GM18951 (cell line): ENCODE results near the gene ITGA11.
"Not testable (repeated sequence)": the region's sequence is repeated elsewhere in the genome, so short reads cannot be mapped to it uniquely, and the experiment has no call there.

Experiments used
- POLR2A ChIP-seq: IDR thresholded peaks from 4 replicates; pipeline ENCODE4 v1.6.1; 2011; ENCODE audit warnings: mild to moderate bottlenecking; ENCODE audit not compliant: insufficient read length, insufficient read depth; ENCODE audit errors: extremely low read depth
- in situ Hi-C: fragments of 300-500 bp; cut with MboI; formaldehyde crosslinking; loops from one replicate; pipeline ENCODE4 v1.12.0; 2022; ENCODE audit warnings: low sequenced_read_pairs, mixed read lengths, inconsistent platforms; ENCODE audit not compliant: unreplicated experiment

The ITGA11 gene

DNA sequence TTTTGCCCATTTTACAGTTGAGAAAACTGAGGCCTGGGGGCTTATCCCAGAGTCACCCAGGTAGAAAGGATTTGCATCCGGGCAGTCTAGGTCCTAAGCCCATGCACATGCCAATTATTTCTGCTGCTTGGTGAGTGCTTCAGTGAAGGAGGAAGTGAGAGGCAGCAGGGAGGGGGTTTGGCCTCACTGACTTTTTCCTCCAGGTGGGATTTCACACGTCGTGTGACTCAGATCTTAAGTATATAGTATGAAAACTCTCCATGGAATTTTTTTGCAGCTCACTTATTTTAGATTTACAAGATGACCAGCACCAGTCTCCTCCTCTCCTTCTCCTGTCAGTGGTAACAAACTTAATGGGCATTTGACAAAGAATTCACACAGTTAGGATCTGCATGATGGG lies 4.6 kb downstream of the ITGA11 start:
- in situ Hi-C loops, result no loop called here

DNA sequence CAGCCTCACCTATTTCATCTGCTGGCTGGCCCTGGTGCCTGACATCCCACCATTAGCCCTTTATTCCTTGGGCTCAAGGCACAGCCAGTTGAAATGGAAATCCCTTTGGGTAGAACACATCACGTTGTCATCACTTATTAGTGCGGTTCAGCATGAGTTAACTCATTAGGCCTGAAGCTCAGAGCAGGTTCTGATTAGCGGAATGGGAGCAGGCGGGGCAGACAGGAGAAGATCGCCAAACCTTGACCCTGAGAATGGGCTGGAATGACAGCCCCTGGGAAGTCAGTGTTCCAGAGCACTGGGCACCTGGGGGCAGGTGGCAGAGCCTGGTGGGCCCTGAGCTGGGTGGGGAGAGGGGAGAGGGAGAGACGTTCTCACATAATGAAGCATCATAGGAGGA lies 5.8 kb downstream of the ITGA11 start:
- TF ChIP-seq POLR2A, result no peak
- in situ Hi-C loops, result no loop called here

More for the DNA sequence above, 4.6 kb downstream of the ITGA11 start:
- TF ChIP-seq POLR2A, result no peak

DNA sequence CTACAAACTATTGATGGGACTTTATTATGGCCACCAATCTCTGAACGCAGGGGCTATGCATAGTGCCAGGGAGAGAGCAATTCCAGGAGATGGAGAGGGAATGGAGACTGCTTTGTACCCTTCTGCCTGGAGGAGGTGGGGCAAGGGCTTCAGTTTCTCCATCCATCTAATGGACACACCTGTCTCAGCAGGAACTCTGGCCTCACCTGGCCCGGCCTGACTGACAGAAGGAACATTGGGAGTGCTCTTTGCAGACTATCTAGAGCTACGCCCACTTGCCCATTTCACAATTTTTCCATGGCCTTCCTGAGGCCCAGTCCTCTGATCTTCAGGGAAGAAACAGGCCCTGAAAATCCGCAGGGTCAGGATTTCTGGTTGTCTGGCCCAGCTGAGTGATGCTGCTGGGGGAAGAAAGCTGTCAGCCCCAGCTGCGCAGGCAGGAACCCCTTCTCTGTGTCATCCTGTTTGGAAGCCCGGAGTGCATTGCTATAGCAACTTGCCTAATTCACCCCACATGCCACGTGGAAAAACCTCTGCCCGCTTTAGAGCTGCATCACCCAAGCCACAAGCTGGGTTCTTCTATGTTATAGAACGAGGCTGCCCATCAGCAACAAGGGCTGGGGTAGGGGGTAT lies 6.4 kb downstream of the ITGA11 start:
- no peak for TF ChIP-seq POLR2A
- in situ Hi-C loops, result no loop called here

DNA sequence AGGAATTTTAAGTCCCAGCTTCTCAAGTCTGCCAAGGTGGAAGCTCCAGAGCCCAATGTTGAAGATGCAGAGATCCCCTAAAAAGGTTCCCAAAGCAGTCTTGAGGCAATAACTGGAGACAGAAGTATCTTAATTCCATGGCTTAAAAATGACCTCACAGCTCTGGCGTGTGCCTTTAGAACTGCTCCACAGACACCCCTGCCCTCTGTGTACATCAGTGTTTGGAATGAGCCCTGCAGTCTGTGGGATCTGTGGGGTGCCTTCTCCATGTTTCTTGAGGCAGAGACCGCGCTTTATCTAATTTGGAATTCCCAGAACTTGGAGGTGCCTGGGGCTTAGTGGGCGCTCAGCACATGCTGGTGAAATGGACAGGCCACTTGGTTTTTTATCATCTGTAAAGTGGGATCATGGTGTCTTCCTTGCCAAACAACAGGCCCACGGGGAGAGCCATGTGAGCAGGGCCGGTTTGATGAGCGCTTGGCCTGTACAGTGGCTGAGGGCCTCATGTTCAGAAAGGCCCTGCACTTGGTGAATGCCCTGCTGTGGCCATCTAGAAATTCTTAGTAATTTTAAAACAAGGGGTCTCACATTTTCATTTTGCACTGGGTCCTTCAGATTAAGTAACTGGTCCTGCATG lies 7.1 kb downstream of the ITGA11 start:
- in situ Hi-C loops, result no loop called here
- TF ChIP-seq POLR2A, result no peak

DNA sequence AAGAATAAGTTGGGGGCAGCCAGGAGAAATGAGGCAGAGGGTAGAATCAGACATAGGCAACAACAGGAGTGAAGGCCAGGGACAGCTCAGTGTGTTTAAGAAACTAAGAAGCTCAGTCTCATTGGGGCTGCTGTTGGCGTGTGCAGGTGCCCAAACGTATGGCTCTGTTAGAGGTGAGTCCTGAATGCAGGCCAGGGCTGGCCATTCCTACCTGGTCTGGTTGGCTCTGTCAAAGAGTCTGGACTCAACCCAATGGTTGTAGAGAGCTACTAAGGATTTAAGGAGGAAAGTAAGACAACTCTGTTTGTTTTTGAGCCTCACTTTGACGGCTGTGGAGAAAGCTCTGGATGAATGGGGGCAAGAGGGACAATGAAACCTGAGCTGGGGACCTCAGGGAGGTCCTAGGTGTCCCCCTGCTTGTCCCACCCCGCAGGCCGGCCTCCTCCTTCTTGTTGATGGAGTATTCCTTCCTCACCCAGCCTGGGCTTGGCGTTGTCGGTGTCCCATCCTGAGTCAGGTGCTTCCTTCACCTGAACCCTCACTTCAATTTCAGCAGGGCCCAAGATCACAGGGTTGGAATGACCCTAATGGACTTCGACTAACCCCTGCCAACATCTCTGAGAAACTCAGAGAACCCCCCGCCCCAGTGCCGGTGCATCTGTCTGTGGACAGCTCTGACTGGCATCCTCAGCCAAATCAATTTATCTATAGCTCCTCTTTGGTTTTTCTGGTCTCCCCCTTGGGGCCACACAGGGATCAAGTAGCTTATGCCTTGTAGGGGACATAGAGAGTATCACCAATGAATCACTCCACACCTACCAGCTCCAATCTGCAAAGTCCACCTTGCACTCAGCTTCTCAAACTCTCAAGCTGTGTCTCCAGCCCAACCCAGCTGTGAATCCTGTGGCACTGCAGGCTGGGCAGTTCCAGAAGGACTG lies 8.3 kb downstream of the ITGA11 start:
- in situ Hi-C loops, result no loop called here

DNA sequence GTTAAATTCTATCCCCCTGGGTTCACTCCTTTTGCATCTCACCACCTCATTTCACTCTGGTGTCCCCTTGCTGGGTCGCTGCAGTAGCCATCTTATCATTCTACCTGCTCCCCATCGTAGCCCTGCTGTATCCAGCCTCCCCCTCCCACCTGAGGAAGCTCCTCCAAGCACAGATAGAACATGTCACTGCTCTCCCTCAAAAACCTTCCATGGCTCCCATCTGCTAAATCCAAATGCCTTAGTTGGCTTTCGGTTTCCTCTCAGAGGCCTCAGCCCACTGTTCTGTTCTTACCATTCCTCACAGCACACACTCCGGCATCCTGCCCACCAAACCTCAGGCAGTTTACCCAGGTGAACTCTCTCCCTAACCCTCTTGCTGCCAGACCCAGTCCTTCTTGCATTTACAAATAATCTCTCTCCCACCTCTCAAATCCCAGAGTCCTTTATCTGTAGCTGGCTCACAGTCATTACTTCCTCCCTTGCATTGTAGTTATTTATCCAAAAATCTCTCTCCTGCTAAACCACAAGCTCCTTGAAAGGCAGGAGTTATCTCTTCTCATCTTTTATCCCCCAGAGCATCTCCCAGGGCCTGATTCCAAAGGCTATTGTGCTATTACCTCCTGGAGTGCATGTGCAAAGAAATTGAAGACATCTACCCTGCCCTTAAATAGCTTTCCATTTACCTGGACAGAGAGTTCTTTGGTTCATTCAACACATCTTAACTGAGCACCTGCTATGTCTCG lies 9.4 kb downstream of the ITGA11 start:
- in situ Hi-C loops, result not testable (repeated sequence)

More for the DNA sequence above, 8.3 kb downstream of the ITGA11 start:
- TF ChIP-seq POLR2A, result no peak

DNA sequence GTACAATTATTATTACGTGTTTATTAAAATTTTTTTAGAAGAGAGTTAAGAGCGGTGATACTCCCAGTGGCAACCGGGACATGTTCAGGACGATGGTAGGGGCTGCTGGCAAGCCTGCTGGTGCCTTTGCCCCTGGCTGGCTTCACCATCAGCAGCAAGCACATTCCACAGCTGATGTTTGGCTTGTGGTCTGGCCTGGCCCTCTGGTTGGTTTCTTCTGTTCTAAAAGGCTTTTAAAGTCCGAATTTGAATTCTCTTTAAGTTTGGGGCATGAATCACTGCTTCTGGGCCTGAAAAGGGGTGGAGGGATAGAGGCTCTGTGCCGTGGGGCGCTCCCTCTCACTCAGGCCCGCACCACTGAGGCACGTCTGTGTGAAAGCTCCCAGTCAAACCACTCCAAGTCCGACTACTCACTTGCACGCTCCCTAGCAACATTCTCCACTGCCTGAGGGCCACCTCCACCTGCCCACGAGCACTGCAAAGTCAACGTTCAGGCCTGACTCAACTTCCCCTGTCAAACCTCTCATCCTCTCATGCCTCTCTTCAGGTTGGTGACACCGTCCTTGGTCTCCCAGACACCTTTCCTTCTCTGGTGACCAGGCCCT lies 10.1 kb downstream of the ITGA11 start:
- in situ Hi-C loops, result no loop called here
- TF ChIP-seq POLR2A, result no peak

DNA sequence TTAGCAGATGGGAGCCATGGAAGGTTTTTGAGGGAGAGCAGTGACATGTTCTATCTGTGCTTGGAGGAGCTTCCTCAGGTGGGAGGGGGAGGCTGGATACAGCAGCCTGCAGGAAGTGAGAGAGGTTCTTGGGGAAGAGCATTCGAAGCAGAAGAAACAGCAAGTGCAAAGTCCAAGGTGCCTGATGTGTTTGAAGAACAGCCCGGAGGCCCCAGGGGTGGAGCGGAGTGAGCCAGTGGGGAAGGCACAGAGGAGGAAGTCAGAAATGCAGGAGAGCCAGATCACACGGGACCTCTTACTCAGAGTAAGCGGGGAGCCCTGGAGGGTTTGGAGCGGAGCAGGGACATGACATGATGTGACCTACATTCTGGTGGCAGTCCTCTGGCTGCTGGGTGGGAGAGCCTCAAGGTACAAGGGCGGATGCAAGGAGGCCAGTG lies 10.8 kb downstream of the ITGA11 start:
- in situ Hi-C loops, result no loop called here
- TF ChIP-seq POLR2A, result no peak

DNA sequence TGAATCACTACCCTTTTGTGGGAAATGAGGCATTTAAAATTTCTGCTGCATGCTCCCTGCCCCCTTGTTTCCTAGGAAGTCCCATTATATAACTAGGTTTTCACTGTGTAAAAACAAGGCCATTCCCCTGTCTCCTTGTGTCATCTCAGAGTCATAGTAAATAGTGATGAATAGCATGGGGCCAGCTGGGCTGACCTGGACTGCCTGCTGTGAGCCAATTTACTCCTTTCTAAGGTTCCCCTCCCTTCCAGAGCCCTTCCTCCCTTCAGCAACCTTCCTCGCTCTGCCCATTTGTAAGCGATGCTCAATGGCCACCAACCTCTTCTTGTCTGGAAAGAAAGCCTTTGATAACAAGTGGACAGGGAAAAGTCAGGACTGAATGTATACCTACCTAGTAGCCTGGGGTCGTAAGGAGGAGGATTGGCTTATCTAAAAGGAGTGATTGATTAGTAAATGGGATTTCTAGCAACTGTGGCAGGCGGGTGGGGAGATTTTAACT lies 11.7 kb downstream of the ITGA11 start:
- TF ChIP-seq POLR2A, result no peak
- in situ Hi-C loops, result no loop called here

DNA sequence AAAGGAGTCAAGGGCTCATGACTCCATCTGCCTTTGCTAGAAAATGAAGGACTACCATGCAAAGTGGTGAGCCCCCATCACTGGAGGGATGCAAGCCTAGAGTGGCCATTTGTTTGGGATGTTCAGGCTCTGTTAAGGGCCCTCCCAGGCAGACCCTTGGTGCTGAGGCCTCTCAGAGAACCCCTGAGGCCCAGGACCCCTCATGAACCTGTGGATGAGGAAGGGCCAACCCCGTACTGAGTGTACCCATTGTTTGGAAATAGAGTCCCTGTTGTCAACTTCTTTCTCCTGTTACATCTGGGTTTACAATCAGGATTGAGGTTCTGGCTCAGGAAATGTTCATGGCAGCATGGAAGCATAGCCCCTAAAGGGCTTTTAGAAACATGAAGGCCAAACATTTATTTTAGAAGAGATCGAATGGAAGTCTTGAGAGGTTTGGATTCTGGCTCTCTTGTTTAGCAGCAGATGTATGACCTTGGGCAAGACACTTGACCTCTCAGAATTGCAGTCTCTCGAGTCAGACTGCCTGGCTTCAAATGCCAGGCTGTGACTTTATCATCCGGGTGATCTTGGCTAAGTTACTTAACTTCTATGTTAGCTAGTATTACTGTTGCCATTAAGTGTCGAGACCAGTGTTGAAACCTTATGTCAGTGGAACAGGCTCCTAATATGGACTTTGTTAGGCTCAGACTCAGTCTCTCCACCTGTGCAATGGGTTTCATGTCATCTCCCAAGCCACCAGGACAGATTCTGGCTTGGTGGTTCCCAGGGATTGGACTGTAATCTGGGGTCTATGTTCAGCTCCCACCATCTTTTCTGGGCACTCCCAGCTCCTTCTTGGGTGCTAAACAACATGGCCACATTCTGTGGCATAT lies 12.4 kb downstream of the ITGA11 start:
- TF ChIP-seq POLR2A, result no peak
- in situ Hi-C loops, result no loop called here

DNA sequence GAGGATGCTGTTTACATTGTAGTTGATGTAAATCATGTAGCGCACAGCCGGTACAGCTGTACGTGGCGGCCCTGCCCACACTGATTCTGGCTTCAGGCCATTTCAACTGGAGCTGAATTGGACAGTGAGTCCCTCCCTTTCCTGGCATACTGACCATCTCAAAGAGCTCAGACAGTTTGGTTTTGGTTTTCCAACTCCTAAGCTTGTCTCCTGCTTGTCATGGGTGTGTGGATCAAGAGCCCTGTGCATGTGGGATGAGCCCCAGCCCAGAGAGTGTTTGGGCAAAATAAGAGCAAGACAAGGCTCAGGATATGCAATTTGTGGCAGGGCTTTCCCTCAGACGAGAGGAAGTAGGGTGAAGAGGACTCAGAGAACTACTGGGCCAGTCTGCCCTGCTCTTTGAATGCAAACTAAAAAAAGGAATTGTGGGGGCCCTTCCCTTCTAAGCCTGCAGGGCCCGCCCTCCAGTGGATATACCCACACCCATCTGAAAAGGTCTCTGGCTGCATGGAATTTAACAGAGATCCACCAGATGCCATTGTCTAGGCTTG lies 13.3 kb downstream of the ITGA11 start:
- TF ChIP-seq POLR2A, result no peak
- in situ Hi-C loops, result no loop called here

DNA sequence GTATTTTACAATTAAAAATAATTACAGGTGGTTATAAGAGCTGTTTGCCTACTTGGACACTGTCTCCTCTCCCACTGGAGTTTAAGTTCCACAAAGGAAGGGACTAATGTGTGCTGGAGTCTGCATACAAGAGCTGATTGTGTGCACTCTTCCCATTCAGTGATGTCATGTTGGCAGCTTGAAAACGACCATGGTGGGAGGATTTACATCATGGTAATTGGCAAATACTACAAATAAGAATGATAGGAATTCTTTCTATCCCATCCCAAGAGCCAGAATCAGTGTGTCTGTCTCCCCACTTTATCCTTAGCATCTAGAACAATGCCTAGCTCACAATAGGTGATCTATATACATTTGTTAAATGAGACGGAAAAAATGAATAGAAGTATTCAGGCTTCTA lies 14.1 kb downstream of the ITGA11 start:
- TF ChIP-seq POLR2A, result no peak
- in situ Hi-C loops, result no loop called here

DNA sequence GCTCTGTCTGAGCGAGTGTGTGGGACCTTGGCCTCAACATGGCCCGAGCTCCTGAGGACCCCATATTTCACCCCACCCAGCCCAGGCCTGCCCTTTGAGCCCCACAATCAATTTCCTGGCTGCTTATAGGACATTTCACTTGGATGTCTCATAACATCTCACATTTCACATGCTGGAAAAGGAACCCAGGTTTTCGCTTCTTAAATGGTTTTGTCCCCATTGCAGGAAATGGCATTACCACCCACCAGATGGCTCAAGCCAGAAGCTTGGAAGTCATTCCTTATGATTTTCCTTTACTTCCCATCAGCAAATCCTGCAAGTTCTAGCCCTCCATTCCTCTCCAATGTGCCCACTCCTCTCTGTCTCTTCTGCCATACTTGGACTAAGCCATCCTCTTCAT lies 14.9 kb downstream of the ITGA11 start:
- TF ChIP-seq POLR2A, result no peak
- in situ Hi-C loops, result no loop called here
